Body of pancreas (tissue), 4 donors: Measurements from ENCODE around the gene IGIP. TPM values are rescaled to one million over a fixed set of nuclear protein-coding genes. Genes with fewer than 3 reads are reported as not detected.

Source experiments
- ATAC-seq: fragments of 150-250 bp; one replicate; pipeline ENCODE4 v1.9.1; 2016
- DNase-seq, 4 donors: peaks; one replicate each; pipeline ENCODE4 v3.0.0-alpha.2; 2019
- H3K27ac ChIP-seq, 4 donors: fragments of 200-600 bp; sonication (generic); 1 replicate in 3 of 4; 2 replicates in 1 of 4; pipeline versions ENCODE4 v1.5.1 to v1.6.1; 2016 to 2019; ENCODE audit warnings: mild to moderate bottlenecking in 1 of 4, mixed read lengths in 1 of 4, moderate library complexity in 1 of 4
- H3K27me3 ChIP-seq, 2 donors: fragments of 200-600 bp; sonication (generic); one replicate each; pipeline ENCODE4 v1.6.0; 2016; ENCODE audit warnings: mild to moderate bottlenecking in 1 of 2
- H3K36me3 ChIP-seq, 2 donors: fragments of 200-600 bp; sonication (generic); replicated peaks in 1 of 2; 2 replicates each; pipeline ENCODE4 v1.5.1; 2016; ENCODE audit warnings: low read depth in 2 of 2; ENCODE audit not compliant: insufficient read depth in 1 of 2
- H3K4me1 ChIP-seq: fragments of 200-600 bp; sonication (generic); one replicate; pipeline ENCODE4 v1.6.0; 2016
- H3K4me3 ChIP-seq, 2 donors: fragments of 200-600 bp; sonication (generic); 1 replicate in 1 of 2; 2 replicates in 1 of 2; pipeline ENCODE4 v1.5.1; 2016 to 2019
- H3K9me3 ChIP-seq, 3 donors: fragments of 200-600 bp; sonication (generic); 1 replicate in 2 of 3; 2 replicates in 1 of 3; pipeline ENCODE4 v1.5.1; 2016
- CTCF ChIP-seq, 7 experiments: fragments of 450-650 bp in 4 of 7; fragments of 200-600 bp in 3 of 7; sonication (generic) in 3 of 7; IDR thresholded peaks; one replicate each; pipeline ENCODE4 v1.5.1; 2016 to 2019; ENCODE audit warnings: antibody characterized with exemption in 7 of 7
- POLR2A ChIP-seq, 3 donors: fragments of 450-650 bp; IDR thresholded peaks; one replicate each; pipeline ENCODE4 v1.6.1; 2016; ENCODE audit warnings: antibody characterized with exemption in 3 of 3, mild to moderate bottlenecking in 2 of 3
- WGBS, 2 donors: methylation state at CpG; one replicate each; pipeline ENCODE4 v1.1.5; 2017; 5-methylcytosine and 5-hydroxymethylcytosine counted together
- intact Hi-C: fragments of 100-400 bp; cut with DNase I; formaldehyde crosslinking; loops from one replicate; pipeline ENCODE4 v1.15.1; 2023
- total RNA-seq, 2 donors: library from RNA; depleted of rRNA; stranded (reverse); fragments of >200 nt; gene quantifications; one replicate each; pipeline ENCODE4 v1.1.0, GENCODE V29; 2016

The IGIP gene
- total RNA-seq, 2 donors from 2014 or later = 6.3 to 16.6 TPM

GRCh38 chr5:140141241-140141640 is 15.5 kb downstream of the IGIP start:
- H3K36me3 ChIP-seq = no peaks in the 10 kb centered on the region
- ATAC-seq = no peak
- intact Hi-C loops = no loop called here
- no peaks in the 10 kb centered on the region for H3K27me3 ChIP-seq
- H3K4me3 ChIP-seq = no peak overlapping the region
- TF ChIP-seq POLR2A (IDR thresholded peaks at IDR 0.05) (no peak), CTCF (IDR thresholded peaks at IDR 0.05) (no peak)
- H3K27ac ChIP-seq = no peak overlapping the region
- peaks cover 13% of the 10 kb centered on the region for H3K4me1 ChIP-seq
- H3K9me3 ChIP-seq = no peaks in the 10 kb centered on the region
- DNase-seq = no peak

DNA sequence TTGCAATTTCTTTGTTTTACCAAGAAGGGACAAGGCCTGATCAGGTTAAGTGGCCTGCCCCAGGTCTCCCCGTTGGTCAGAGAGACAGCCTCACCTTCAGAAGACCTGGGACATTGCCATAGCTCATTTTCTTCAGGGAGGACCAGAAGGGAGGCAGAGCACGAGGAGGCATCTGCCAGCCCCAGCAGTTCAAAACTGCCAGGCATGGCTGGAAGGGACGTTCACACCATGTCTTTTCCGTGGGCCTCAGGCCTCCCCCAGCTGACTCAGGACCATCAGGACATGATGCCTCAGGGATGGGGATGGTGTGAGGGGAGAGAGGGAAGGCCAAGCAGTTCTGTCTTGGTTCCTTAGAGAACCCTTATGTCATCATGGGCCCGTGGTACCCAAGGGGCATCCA is 16.5 kb downstream of the IGIP start:
- no peak overlapping the region for H3K27ac ChIP-seq
- H3K4me3 ChIP-seq = no peak overlapping the region
- intact Hi-C loops = no loop called here
- H3K4me1 ChIP-seq = peaks cover 17% of the 10 kb centered on the region
- H3K9me3 ChIP-seq = no peaks in the 10 kb centered on the region
- no peaks in the 10 kb centered on the region for H3K27me3 ChIP-seq
- DNase-seq (no peak), ATAC-seq (no peak)
- WGBS, 2 donors = 80 to 81% methylated on average over 5 of the region's 5 CpGs
- H3K36me3 ChIP-seq = no peaks in the 10 kb centered on the region
- no peak for TF ChIP-seq POLR2A (IDR thresholded peaks at IDR 0.05)

GRCh38 chr5:140142856-140143255 is 17.1 kb downstream of the IGIP start:
- 65 to 69% methylated on average over 7 of the region's 7 CpGs for WGBS, 2 donors
- intact Hi-C loops = no loop called here
- Histone ChIP-seq H3K27me3 (no peaks in the 10 kb centered on the region), H3K27ac (no peak overlapping the region), H3K4me3 (no peak overlapping the region), H3K9me3 (no peaks in the 10 kb centered on the region), H3K4me1 (peaks cover 17% of the 10 kb centered on the region), H3K36me3 (no peaks in the 10 kb centered on the region)
- DNase-seq (no peak), ATAC-seq (no peak)
- TF ChIP-seq POLR2A (IDR thresholded peaks at IDR 0.05) (no peak), CTCF (IDR thresholded peaks at IDR 0.05) (no peak)

DNA sequence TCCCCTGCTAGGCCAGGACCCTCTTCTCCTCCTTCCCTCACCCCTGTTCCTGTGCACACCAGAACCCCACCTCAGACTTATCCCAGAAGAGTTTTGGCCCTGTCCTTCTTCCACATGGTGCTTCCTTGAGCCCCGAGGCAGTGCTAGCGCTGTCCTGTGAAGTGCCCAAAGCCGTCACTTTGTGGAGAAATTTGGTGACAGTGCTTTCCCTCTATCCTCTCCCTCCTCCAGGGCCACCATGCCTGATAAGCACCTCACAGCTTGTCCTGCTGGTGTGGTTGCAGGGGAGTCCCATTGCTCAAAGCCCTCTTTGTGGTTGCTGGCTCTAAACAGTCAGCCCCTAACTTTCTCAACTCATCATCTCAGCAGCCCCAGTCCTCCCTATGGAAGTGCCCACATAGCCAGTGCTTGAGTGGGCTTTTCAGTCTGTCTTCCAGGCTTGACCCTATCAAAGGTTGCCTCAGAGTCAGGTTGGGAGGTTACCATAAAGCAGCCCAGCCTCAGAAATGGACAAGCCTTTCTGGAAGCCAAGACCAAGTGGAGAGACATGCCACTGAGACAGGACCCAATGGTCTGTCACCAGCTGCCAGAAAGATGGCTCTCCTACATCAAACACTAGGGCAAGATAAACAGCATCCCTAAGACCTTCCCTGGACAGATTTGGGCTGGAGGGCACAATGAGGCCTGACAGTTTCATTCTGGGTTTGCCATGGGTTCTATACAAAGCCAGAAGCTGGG is 18.0 kb downstream of the IGIP start:
- Histone ChIP-seq H3K9me3 (no peaks in the 10 kb centered on the region), H3K27ac (no peak overlapping the region), H3K4me1 (peaks cover 17% of the 10 kb centered on the region), H3K36me3 (no peaks in the 10 kb centered on the region), H3K27me3 (no peaks in the 10 kb centered on the region), H3K4me3 (no peak overlapping the region)
- TF ChIP-seq POLR2A (IDR thresholded peaks at IDR 0.05) (no peak), CTCF (IDR thresholded peaks at IDR 0.05) (no peak)
- ATAC-seq = no peak
- intact Hi-C loops = no loop called here
- WGBS, 2 donors = 94 to 97% methylated on average over 3 of the region's 3 CpGs
- DNase-seq = no peak

- H3K27ac ChIP-seq = no peak overlapping the region
- no peaks in the 10 kb centered on the region for H3K36me3 ChIP-seq
- TF ChIP-seq POLR2A (IDR thresholded peaks at IDR 0.05) (no peak), CTCF (IDR thresholded peaks at IDR 0.05) (no peak)
- H3K4me3 ChIP-seq = no peak overlapping the region
- intact Hi-C loops = no loop called here
- ATAC-seq (no peak), DNase-seq (no peak)
- WGBS, 2 donors = 86 to 88% methylated on average over 3 of the region's 3 CpGs
- H3K27me3 ChIP-seq = no peaks in the 10 kb centered on the region
- H3K4me1 ChIP-seq = peaks cover 17% of the 10 kb centered on the region
- no peaks in the 10 kb centered on the region for H3K9me3 ChIP-seq
Observed at GRCh38 chr5:140145256-140145655, 19.5 kb downstream of the IGIP start.
